Spleen (tissue), 11 donors: Measurements from ENCODE around the gene PDGFC. TPM values are rescaled to one million over a fixed set of nuclear protein-coding genes. Genes with fewer than 3 reads are reported as not detected.
A peak's percentile ranks its signal among the peaks of the same experiment; 100 is the strongest.

Experiments
- DNase-seq: peaks from one replicate; pipeline ENCODE4 v3.0.0-alpha.2; 2020
- H3K27ac ChIP-seq, 8 donors: fragments of 200-600 bp; sonication (generic) in 7 of 8; 1 replicate in 4 of 8; 2 replicates in 4 of 8; pipeline versions ENCODE4 v1.5.0 to v1.8.0; 2016 to 2021; ENCODE audit warnings: inconsistent platforms in 4 of 8, mild to moderate bottlenecking in 4 of 8, moderate library complexity in 1 of 8
- H3K27me3 ChIP-seq, 7 donors: fragments of 200-600 bp; sonication (generic) in 6 of 7; replicated peaks in 1 of 7; 1 replicate in 4 of 7; 2 replicates in 3 of 7; pipeline versions ENCODE4 v1.5.0 to v1.8.0; 2016 to 2021; ENCODE audit warnings: inconsistent platforms in 3 of 7, mild to moderate bottlenecking in 1 of 7
- H3K36me3 ChIP-seq, 6 donors: fragments of 200-600 bp; sonication (generic) in 5 of 6; 1 replicate in 4 of 6; 2 replicates in 2 of 6; pipeline versions ENCODE4 v1.5.0 to v1.8.0; 2016 to 2021; ENCODE audit warnings: inconsistent platforms in 2 of 6
- H3K4me1 ChIP-seq, 6 donors: fragments of 200-600 bp; sonication (generic) in 5 of 6; 1 replicate in 3 of 6; 2 replicates in 3 of 6; pipeline versions ENCODE4 v1.5.0 to v1.8.0; 2016 to 2021; ENCODE audit warnings: inconsistent platforms in 3 of 6
- H3K4me3 ChIP-seq, 8 donors: fragments of 200-600 bp; sonication (generic) in 7 of 8; 1 replicate in 4 of 8; 2 replicates in 4 of 8; pipeline versions ENCODE4 v1.5.0 to v1.8.0; 2016 to 2021; ENCODE audit warnings: inconsistent platforms in 4 of 8, mild to moderate bottlenecking in 4 of 8, moderate library complexity in 2 of 8
- H3K9me3 ChIP-seq, 8 donors: fragments of 200-600 bp; sonication (generic) in 7 of 8; 1 replicate in 4 of 8; 2 replicates in 4 of 8; pipeline versions ENCODE4 v1.5.0 to v1.8.0; 2016 to 2021; ENCODE audit warnings: inconsistent platforms in 4 of 8
- POLR2A ChIP-seq, 3 donors: fragments of 450-650 bp; IDR thresholded peaks; one replicate each; pipeline ENCODE4 v1.5.1; 2017; ENCODE audit warnings: antibody characterized with exemption in 3 of 3, mild to moderate bottlenecking in 1 of 3
- POLR2AphosphoS5 ChIP-seq, 3 donors: sonication (generic); formaldehyde crosslinking; IDR thresholded peaks; one replicate each; pipeline ENCODE4 v1.5.1; 2017; ENCODE audit warnings: antibody characterized with exemption in 3 of 3
- WGBS, 5 donors: extraction: QIAGEN DNeasy Blood & Tissue Kit in 3 of 5; methylation state at CpG; one replicate each; pipeline versions ENCODE4 v1.1.5 to v1.1.7; 2013 to 2018; 5-methylcytosine and 5-hydroxymethylcytosine counted together
- intact Hi-C: fragments of 100-400 bp; cut with DNase I; formaldehyde crosslinking; loops from one replicate; pipeline ENCODE4 v1.15.0; 2023; ENCODE audit warnings: low total_unique reads
- polyA plus RNA-seq, 3 donors: library from polyadenylated mRNA; stranded (reverse); fragments of 200-250 nt; gene quantifications; one replicate each; pipeline ENCODE4 v1.2.1, GENCODE V29; 2013
- total RNA-seq, 7 donors: library from RNA; depleted of rRNA in 3 of 7; stranded (reverse); fragments of >200 nt in 3 of 7; fragmentation: NEBNext Ultra II Directional in 4 of 7; extraction: Animal tissue kit (Norgen Biotek cat#: 25700) in 4 of 7; gene quantifications; one replicate each; pipeline versions ENCODE4 v1.1.0 to v1.2.1, GENCODE V29; 2016 to 2021
- TF ChIP-seq, protein P1 (sequence below), 11 experiments: fragments of 200-600 bp in 7 of 11; fragments of 450-650 bp in 4 of 11; sonication (generic) in 4 of 11; IDR thresholded peaks in 8 of 11; conservative IDR thresholded peaks in 3 of 11; 1 replicate in 7 of 11; 2 replicates in 4 of 11; pipeline versions ENCODE4 v1.4.0 to v1.8.0; 2016 to 2021; ENCODE audit warnings: antibody characterized with exemption in 11 of 11, inconsistent platforms in 4 of 11, mild to moderate bottlenecking in 1 of 11
- donor health status: healthy with polysubstance abuse.
- donor health status: DM: no; HTN: no; CAD: no; lungs with moderate emphysema.
- donor health status: DM: no; HTN: no; CAD: no.
- donor health status: Bipolar disorder and iron deficiency.
- donor health status: healthy.
- donor health status: DM: no; HTN: no; CAD: no.
- donor health status: DM: yes; HTN: yes; CAD: no.

Gene PDGFC
- total and polyA plus RNA-seq, 10 donors: 1.6 to 24.7 (median 14.8) TPM

GRCh38 chr4:156970501-156971164 lies 966 bp downstream of the PDGFC start:
- 2 to 8% (median 2%) methylated on average over 20 to 22 of the region's 22 CpGs for WGBS, 5 donors
- intact Hi-C loops: no loop called here

GRCh38 chr4:156969911-156970310 lies 1.7 kb downstream of the PDGFC start:
- H3K4me1 ChIP-seq: peaks cover 0 to 59% (median 19%) of the 10 kb centered on the region in 6 donors
- no peak for DNase-seq
- H3K4me3 ChIP-seq: peak overlapping the region in 4 of 8 donors; percentile 45 to 73 (median 54)
- intact Hi-C loops: no loop called here
- peak overlapping the region in 4 of 8 donors; percentile 64 to 83 (median 82) for H3K27ac ChIP-seq
- TF ChIP-seq POLR2AphosphoS5 (IDR thresholded peaks at IDR 0.05) (no peak), POLR2A (IDR thresholded peaks at IDR 0.05) (no peak)
- TF ChIP-seq, protein P1, sequence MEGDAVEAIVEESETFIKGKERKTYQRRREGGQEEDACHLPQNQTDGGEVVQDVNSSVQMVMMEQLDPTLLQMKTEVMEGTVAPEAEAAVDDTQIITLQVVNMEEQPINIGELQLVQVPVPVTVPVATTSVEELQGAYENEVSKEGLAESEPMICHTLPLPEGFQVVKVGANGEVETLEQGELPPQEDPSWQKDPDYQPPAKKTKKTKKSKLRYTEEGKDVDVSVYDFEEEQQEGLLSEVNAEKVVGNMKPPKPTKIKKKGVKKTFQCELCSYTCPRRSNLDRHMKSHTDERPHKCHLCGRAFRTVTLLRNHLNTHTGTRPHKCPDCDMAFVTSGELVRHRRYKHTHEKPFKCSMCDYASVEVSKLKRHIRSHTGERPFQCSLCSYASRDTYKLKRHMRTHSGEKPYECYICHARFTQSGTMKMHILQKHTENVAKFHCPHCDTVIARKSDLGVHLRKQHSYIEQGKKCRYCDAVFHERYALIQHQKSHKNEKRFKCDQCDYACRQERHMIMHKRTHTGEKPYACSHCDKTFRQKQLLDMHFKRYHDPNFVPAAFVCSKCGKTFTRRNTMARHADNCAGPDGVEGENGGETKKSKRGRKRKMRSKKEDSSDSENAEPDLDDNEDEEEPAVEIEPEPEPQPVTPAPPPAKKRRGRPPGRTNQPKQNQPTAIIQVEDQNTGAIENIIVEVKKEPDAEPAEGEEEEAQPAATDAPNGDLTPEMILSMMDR (IDR thresholded peaks at IDR 0.05 in 8 of 11, conservative IDR thresholded peaks at IDR 0.05 in 3 of 11): no peak
- H3K27me3 ChIP-seq: peaks cover 0 to 55% (median 11%) of the 10 kb centered on the region in 7 donors
- H3K9me3 ChIP-seq: no peaks in the 10 kb centered on the region
- 2 to 9% (median 6%) methylated on average over 2 of the region's 2 CpGs for WGBS, 5 donors
- no peaks in the 10 kb centered on the region for H3K36me3 ChIP-seq

More at GRCh38 chr4:156970501-156971164, 966 bp downstream of the PDGFC start:
- H3K4me1 ChIP-seq: peaks cover 0 to 59% (median 19%) of the 10 kb centered on the region in 6 donors
- TF ChIP-seq, protein P1 (IDR thresholded peaks at IDR 0.05 in 8 of 11, conservative IDR thresholded peaks at IDR 0.05 in 3 of 11): peak in 3 of 11 experiments; percentile 21 to 39 (median 24)
- TF ChIP-seq POLR2AphosphoS5 (IDR thresholded peaks at IDR 0.05) (peak in 1 of 3 donors; percentile 35), POLR2A (IDR thresholded peaks at IDR 0.05) (no peak)
- no peaks in the 10 kb centered on the region for H3K9me3 ChIP-seq
- H3K36me3 ChIP-seq: no peaks in the 10 kb centered on the region
- peak; percentile 84 for DNase-seq
- peak overlapping the region; percentile 17 to 73 (median 50) for H3K4me3 ChIP-seq
- peaks cover 0 to 55% (median 11%) of the 10 kb centered on the region in 7 donors for H3K27me3 ChIP-seq
- peak overlapping the region in 6 of 8 donors; percentile 61 to 83 (median 74) for H3K27ac ChIP-seq

GRCh38 chr4:156969101-156969500 lies 2.5 kb downstream of the PDGFC start:
- Histone ChIP-seq H3K4me3 (peak overlapping the region in 3 of 8 donors; percentile 3 to 73 (median 57)), H3K36me3 (no peaks in the 10 kb centered on the region), H3K27ac (peak overlapping the region in 5 of 8 donors; percentile 3 to 64 (median 22)), H3K9me3 (no peaks in the 10 kb centered on the region), H3K27me3 (peaks cover 0 to 55% (median 11%) of the 10 kb centered on the region in 7 donors), H3K4me1 (peaks cover 0 to 59% (median 19%) of the 10 kb centered on the region in 6 donors)
- DNase-seq: no peak
- intact Hi-C loops: no loop called here
- TF ChIP-seq POLR2A (IDR thresholded peaks at IDR 0.05) (no peak), POLR2AphosphoS5 (IDR thresholded peaks at IDR 0.05) (no peak)
- TF ChIP-seq, protein P1 (IDR thresholded peaks at IDR 0.05 in 8 of 11, conservative IDR thresholded peaks at IDR 0.05 in 3 of 11): no peak
- WGBS, 5 donors: 53 to 62% (median 57%) methylated on average over 3 of the region's 3 CpGs

DNA sequence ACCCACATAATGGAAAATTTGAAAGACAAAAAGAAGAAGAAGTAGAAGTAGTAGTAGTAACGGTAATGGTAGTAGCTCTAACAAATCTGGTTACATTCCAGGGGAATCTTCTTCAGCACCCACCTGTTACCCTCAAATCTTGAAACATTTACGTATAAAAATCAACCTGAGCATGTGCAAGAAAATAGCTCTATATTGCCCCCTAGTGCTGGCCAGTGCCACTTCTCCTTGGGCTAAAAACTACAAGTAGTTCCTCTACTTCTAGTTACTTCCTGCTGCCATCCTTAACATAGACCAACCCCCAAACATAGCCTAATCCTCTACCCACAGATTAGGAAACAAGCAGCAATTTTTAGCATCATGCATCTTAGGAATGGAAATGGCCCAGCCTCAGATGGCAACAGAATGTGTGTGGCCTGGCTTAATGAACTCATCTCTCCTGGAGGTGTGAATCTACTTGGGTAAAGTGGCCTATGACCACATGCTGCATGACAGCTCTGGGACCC lies 3.1 kb downstream of the PDGFC start:
- Histone ChIP-seq H3K4me1 (peaks cover 0 to 59% (median 19%) of the 10 kb centered on the region in 6 donors), H3K27me3 (peaks cover 0 to 51% (median 11%) of the 10 kb centered on the region in 7 donors), H3K9me3 (no peaks in the 10 kb centered on the region), H3K4me3 (peak overlapping the region in 1 of 8 donors; percentile 57), H3K36me3 (no peaks in the 10 kb centered on the region), H3K27ac (peak overlapping the region in 4 of 8 donors; percentile 4 to 34 (median 21))
- intact Hi-C loops: no loop called here
- WGBS, 5 donors: 7 to 17% (median 11%) methylated on average over 2 of the region's 2 CpGs
- TF ChIP-seq, protein P1 (IDR thresholded peaks at IDR 0.05 in 8 of 11, conservative IDR thresholded peaks at IDR 0.05 in 3 of 11): peak; percentile 10 to 83 (median 58)
- TF ChIP-seq POLR2A (IDR thresholded peaks at IDR 0.05) (no peak), POLR2AphosphoS5 (IDR thresholded peaks at IDR 0.05) (peak in 1 of 3 donors; percentile 24)
- DNase-seq: no peak
